HT-29 (cell line): ENCODE results near the gene SLC6A6. TPM values are rescaled to one million over a fixed set of nuclear protein-coding genes. Genes with fewer than 3 reads are reported as not detected.

Source experiments
- DNase-seq: peaks from one replicate; pipeline ENCODE4 v3.0.0-alpha.2; 2015; ENCODE audit warnings: low spot score
- total RNA-seq: library from RNA; depleted of rRNA; stranded (reverse); fragments of >200 nt; shearing (Covaris generic); gene quantifications from 2 replicates; pipeline ENCODE4 v1.2.3, GENCODE V29; 2014

Gene SLC6A6
- total RNA-seq, 1 experiment from 2014 or later, result 51.5 TPM

DNA sequence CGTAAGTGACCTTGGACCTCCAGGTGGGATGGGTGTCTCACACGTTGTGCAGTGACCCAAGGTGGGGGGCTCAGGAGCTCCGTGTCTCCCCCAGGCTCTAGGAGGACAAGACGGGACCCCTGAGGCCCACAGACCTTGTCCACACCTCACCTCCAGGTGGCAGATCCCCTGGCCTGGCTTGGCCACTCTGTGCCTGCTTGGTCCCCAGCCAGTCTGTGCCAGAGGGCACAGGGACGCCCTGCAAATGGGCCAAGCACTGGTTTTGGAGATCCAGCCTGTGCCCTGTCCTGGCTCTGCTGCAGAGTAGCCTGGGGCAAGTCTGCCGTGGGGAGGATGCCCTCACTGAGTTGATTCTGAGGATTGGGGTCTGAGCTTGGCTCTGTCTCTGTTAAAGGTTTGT lies 14.0 kb downstream of the SLC6A6 start:
- no peak for DNase-seq

DNA sequence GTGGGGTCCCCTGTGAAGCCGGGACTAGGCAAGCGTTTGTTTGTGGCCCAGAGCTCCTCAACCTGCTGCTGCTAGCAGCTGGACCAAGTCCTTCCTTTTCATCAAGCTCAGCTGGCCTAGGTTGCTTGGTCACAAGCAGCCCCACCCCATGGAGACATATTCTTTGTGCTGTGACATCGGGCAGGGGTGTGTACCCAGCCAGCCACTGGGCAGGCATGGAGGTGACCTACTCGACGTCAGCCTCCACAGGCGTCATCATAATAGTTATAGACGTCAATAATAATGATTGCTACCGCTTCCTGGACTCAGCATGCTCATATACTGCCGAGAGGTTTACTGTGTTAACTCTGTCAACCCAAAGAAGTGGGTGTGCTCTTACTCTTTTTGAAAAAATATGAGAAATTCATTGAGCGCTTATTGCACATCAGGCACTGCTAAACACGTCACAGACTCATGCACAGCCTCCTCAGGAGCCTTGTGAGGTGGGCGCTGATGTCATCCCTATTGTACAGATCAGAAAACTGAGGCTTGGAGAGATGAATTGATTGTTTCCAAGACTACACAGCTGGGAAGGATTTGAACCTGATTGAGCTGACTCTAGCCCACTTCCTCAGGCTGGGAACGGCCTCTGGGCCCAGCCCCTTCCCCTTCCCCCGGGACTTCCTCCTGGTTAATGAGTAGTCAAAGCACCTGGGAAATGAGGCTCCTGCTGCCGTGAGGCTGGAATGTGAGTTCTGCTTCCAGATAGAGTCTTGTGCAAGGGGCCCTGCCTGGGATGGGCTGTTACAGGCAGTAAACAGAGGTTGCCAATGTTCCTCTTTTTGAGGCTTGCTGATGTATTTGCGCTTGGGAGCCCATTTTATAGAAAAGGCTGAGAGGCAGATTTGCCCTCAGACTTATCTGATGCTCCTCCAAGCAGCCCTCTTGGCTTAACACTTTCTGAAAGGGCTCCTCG lies 16.2 kb downstream of the SLC6A6 start:
- peak; percentile 20 for DNase-seq

DNA sequence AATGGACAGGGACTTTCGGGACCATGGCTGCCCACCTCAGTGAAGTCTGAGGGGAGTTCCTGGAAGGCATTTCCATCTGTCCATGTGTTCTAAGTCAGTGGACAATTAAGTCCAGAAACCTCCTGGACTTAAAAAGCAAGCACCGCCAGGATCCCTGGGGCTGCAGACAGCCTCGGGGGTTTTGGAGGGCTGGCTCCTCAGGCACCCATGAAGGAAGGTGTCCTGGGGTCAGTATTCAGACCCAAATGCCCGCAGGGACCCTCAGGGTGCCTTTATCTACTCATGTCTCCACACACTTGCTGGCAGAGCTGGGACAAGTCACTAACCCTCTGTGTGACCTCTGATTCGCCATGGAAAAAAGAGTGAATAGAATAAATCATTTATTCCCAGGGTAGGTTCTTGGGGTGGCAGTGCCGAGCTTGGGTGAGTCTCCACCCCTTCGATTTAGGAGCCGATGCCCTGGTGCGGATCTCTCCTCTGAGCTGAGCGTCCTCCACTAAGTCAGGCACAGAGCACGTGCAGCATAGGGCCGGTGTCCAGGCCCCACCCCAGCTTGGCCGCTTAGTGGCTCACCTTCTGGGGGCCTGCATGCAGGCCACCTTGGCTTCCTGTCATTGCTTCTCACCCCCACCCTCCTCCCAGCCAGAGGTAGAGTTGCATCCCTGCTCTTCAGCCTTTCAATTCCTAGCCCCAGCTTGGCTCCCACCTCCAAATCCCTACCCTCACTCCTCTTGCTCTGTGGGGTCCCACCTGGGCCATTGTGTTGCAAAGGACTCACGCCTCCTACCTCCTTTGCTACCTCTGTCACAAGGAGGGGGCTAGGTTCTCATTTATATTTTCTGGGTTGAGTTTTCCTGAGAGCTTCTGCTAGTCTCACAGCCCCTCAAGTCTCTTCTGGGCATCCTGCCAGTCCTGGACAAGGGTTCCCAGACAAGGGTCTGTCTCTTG lies 19.9 kb downstream of the SLC6A6 start:
- DNase-seq, result no peak

DNA sequence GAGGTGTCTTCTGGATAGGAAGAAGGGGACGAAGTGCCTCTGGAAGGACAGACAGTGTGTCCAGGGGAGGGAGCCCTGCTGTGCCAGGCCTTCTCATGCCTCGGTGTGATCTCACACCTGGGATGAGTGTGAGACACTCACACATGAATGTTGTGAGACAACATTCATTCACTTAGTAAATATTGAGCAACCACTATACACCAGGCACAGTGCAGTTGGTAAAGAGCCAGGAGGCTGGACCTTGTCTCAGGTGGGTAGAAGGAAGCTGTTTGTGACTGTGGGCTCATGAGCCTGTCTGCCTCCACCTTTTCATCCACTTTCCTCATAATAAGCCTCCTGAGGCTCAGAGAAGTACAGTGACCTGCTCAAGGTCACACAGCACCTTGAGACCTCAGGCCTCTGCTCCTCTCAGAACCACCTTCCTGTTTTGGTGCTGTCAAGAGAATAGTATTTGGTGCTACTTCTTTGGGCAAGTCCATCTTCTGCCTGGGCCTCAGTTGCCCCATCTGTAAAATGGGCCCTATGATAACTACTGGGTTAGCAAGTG lies 20.9 kb downstream of the SLC6A6 start:
- DNase-seq, result peak; percentile 76

GRCh38 chr3:14423963-14424362 lies 21.6 kb downstream of the SLC6A6 start:
- no peak for DNase-seq

- no peak for DNase-seq
Observed at GRCh38 chr3:14424711-14425580, 22.5 kb downstream of the SLC6A6 start.

GRCh38 chr3:14425581-14426304 lies 23.3 kb downstream of the SLC6A6 start:
- DNase-seq, result no peak

- DNase-seq, result no peak
Observed at GRCh38 chr3:14426305-14426620, 23.9 kb downstream of the SLC6A6 start.

DNA sequence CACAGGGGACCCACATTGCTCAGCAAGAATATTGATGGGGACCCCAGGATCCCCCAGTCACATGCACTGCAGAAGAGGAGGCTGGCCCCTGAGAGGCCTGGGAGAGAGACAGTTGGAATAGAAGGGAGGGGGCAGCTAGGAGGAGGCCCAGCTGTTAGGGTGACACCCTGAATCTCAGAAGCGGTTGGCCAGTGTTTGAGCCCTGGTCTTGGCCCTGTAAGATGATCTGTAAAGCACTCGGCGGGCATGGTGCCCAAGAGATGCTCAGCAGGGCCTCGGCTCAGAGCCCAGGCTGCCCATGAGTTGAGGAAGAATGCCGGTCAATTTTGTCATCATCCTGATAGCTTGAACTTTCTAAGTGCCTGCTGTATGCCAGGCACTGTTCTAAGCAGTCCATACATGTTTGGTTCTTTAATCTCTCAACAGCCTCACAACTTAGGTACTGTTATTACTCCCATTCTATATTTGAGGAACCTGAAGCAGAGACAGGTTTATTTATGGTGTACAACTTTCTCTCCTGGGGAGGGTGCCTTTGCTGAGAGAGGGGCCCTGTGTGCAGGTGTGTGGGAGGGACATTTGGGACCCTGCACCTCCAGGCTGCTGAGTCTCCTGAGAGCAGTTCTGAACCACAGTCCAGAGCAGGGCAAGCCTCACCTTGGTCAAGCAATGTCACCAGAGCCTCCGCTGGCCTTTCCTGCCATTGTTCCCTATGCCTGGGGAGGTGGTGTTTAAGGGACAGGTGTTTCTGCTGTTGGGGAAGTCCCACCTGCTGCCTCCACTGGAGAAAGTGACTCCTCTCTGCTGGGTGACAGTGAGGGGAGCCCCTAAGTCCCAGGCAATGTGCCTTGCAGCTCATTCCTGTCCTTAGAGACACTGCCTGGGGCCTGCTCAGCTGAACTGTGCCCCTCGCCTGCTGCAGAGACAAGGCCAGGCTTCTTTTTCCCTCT lies 26.0 kb downstream of the SLC6A6 start:
- DNase-seq, result no peak

DNA sequence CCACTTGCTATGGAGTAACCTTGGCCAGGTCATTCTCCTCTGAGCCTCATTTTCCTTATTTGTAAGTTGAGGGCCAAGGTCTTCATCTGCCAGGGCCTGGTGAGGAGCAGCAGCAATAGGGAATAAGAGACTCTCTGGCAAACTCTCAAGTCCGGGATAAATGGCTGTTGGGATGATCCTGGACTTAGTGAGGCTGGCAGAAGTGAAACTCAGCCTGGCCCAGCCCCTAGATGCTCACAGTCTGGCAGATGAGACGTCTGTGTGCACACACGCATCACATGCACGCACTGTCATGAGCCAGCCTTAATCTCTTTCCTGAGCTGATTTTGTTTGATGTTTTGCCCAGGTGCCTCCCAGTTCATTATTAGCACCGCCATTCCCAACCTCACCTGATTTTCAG lies 26.8 kb downstream of the SLC6A6 start:
- no peak for DNase-seq

DNA sequence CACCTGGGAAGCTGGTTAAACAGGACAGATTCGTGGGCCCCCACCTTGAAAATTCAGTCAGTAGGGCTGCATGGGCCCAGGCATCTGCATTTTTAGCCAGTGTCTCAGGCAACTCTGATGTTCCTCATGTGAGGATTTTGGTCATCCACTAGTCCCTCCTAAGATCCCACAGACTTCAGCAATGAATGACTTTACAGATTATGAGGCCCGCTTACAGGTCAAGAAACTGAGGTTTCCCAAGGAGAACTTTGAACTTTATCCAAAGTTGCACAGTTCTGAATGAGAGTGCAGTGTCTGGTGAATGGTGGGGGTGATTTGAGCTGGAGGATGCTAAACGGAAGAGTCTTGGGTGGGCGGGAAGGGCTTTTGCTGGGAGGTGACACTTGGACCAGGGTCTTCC lies 27.2 kb downstream of the SLC6A6 start:
- no peak for DNase-seq

DNA sequence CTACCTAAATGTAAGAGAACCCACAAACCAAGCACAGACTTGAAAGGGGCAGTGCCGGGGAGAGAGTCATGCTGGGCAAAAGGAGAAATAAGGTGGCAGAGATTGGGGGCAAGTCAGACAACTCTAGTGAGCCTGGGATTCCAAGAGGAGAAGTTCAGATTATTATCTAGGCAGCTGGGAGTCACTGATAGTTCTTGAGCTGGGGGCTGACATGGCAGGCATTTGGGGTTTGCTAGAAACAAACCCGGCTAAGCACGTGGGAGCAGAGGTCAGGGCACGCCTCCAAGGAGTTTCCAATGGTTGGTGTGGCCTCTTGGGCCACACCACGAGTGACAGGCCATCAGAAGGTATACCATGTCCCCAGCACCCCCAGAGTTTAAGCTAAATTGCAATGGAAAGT lies 27.6 kb downstream of the SLC6A6 start:
- no peak for DNase-seq

- no peak for DNase-seq
Observed at GRCh38 chr3:14430706-14431451, 28.5 kb downstream of the SLC6A6 start.

- peak; percentile 58 for DNase-seq
Observed at GRCh38 chr3:14431452-14431916, 29.1 kb downstream of the SLC6A6 start.

DNA sequence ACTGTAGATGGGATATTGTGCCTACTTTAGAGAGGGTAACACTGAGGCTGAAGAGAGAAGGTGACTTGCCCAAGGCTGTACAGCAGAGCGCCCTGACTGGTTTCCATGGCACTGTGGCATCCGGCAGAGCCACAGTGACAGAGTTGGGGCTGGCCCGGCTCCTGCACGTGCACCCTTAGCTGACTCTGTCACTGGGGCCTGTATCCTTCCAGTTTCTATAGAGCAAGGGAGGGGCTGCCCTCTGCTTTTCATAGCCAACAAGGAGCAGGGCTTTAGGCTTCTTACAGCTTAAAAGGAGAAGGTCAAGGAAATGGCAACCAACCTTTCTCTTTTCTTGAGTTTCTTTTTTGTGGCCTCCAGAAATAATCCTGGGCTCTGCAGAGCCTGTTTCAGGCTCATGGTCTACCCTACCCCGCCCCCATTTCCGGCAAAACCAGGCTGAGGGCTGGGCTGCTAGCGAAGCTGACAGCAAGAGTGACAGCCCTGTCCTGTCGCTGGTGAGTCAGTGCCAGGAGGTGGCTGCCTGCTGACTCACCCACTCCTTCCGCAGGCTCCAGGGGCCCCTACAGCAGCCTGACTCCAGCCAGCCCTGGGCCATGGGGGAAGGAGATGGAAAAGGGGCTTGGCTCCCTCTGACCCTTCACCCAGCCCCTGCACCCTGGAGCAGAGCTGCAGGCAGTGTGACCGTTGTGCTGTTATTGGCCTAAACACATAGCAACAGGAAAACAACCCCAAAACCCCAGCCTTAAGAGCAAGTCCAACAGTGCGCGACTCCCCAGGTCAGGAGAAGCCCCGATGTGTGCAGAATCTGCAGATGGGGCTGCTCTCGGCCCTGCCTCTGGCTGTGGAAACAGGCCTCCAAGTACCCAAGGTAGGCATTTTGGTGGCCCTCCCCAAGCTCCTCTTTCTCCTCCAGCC lies 29.8 kb downstream of the SLC6A6 start:
- DNase-seq, result peak; percentile 82

- DNase-seq, result peak; percentile 25
Observed at GRCh38 chr3:14433106-14433505, 30.7 kb downstream of the SLC6A6 start.

DNA sequence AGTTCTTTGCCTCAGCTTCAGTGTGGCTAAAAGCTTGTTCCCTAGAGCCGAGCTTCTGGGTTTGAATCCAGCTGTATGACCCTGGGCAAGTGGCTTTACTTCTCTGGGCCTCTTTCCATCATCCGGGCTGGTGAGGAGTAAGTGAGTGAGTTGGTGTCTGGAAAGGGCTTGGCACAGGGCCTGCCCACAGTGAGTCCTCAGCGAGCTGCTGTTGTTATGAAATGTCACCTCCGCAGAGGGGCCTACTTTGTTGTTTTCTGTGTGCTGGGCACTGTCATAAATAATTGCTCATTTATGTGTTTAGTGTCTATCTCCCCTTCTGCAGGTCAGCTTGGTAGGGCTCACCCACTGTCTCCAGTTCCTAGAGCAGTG lies 31.7 kb downstream of the SLC6A6 start:
- DNase-seq, result no peak
